Fibroblast of mammary gland (primary cell): ENCODE results near the gene PDHA1.
A peak's percentile ranks its signal among the peaks of the same experiment; 100 is the strongest.

Experiments
- DNase-seq: peaks from one replicate; pipeline ENCODE4 v3.0.0-alpha.2; 2010; ENCODE audit warnings: low read depth
- H3K4me3 ChIP-seq: 2 replicates; pipeline ENCODE4 v1.5.1; 2011; ENCODE audit warnings: low read depth, mild to moderate bottlenecking, low read length, moderate library complexity; ENCODE audit not compliant: control insufficient read depth
- TF ChIP-seq, protein P1 (sequence below): conservative IDR thresholded peaks from 2 replicates; pipeline ENCODE4 v1.5.1; 2011; ENCODE audit warnings: low read depth, low read length, inconsistent platforms; ENCODE audit not compliant: control insufficient read depth, insufficient read depth

Gene PDHA1

DNA sequence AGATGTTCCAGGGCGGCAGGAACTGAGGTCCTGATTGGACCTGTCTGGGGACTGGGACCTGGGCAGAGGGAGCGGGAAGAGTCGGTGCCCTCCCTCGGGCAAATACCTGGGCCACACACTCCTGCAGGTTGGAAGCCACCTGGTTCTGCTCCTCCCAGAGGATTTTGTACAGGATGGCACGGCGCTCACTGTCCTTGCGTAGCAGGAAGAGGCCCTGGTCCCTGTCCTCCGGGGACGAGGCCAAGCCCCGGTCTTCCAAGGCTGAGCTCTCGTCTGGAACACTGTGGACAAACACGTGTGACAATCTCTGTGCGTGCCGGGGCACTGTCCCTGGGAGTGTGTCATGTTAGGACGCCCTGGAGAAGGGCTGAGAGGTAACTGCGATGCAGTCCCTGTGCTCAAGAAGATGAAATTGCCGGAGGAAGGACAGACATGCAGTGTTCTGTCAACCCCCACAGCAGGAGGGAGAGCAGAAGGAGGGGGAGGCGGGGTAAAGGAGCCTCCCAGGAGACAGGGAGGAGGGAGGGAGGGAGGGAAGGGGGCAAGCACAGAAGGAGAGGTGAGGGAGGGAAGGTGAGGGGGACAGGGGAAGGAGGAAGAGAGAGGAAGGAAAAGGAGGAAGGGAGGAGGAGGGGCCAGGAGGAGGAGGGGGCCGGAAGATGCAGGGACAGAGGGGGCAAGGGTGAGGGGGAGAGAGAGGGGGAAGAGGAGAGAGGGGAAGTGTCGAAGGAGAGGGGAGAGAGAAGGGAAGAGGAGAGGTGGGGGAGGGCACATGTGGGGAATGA, 29.0 kb downstream of the PDHA1 start:
- TF ChIP-seq, protein P1, sequence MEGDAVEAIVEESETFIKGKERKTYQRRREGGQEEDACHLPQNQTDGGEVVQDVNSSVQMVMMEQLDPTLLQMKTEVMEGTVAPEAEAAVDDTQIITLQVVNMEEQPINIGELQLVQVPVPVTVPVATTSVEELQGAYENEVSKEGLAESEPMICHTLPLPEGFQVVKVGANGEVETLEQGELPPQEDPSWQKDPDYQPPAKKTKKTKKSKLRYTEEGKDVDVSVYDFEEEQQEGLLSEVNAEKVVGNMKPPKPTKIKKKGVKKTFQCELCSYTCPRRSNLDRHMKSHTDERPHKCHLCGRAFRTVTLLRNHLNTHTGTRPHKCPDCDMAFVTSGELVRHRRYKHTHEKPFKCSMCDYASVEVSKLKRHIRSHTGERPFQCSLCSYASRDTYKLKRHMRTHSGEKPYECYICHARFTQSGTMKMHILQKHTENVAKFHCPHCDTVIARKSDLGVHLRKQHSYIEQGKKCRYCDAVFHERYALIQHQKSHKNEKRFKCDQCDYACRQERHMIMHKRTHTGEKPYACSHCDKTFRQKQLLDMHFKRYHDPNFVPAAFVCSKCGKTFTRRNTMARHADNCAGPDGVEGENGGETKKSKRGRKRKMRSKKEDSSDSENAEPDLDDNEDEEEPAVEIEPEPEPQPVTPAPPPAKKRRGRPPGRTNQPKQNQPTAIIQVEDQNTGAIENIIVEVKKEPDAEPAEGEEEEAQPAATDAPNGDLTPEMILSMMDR, result no peak
- no peak for DNase-seq
- peak overlapping the region; percentile 37 for H3K4me3 ChIP-seq

DNA sequence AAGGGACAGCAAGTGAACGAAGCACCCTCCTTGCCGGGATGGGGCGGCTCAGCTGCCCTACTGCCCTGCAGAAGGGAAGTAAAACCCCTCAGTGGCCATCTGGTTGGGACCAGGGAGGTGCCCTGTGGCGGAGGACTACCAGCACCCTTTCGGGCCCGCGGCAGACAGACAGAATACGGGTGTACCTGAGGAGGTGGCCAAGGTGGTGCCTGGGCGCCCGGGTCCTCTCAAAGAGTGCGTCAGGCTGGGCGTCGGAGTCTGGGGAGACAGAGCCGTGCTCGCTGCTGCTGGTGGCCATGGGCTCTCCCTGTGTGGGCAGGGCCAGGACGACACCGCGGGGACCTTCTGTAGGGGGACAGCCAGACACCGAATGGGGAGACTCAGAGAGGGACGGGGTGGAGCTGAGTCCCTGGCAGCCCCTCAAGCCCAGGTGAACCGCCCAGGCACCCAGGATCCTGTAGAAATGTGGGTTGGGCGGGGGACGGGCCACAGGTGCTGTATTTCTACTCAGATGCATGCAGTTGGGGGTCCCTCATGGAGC, 29.7 kb downstream of the PDHA1 start:
- TF ChIP-seq, protein P1, result no peak
- no peak overlapping the region for H3K4me3 ChIP-seq
- no peak for DNase-seq

DNA sequence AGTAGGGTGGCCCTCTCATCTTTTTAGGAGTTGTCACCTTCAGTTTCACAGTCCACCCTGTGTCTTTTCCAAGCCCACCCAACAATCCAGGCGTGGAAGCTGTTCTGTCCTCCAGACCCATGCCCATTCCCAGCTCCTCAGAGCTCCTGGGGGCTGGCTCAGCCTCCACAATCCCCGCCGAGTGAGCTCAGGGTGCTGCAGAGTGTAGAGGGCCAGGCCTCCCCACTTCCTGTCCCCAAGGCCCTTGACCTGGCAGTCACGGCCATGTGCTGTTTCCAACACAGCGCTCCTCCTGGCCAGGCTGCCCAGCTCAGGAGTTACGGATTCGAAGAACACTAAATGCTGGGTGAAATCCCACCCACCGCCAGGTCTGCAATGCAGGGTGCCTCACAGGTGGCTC, 31.8 kb downstream of the PDHA1 start:
- no peak for DNase-seq

DNA sequence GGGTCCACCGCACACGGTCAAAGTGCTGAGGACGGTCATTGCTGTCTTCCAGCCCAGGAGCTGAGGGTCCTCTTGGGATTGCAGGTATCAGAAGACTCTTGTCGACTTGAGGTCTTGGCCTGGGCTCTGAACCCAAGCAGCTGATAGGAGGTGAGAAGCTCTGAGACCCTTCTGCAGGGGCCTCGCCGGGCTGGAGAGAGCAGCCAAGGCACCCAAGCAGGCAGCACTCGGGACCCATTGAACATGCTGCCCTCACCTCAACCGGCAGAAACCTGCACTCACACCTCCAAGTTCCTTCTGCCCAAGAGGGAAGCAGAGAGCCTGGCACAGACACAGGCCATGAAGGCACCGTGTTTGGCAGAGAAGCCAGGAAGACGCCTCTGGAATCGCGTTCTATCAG, 34.1 kb downstream of the PDHA1 start:
- H3K4me3 ChIP-seq, result no peak overlapping the region
- DNase-seq, result no peak
- TF ChIP-seq, protein P1, result no peak

More for the DNA sequence above, 31.8 kb downstream of the PDHA1 start:
- TF ChIP-seq, protein P1, result no peak
- no peak overlapping the region for H3K4me3 ChIP-seq

DNA sequence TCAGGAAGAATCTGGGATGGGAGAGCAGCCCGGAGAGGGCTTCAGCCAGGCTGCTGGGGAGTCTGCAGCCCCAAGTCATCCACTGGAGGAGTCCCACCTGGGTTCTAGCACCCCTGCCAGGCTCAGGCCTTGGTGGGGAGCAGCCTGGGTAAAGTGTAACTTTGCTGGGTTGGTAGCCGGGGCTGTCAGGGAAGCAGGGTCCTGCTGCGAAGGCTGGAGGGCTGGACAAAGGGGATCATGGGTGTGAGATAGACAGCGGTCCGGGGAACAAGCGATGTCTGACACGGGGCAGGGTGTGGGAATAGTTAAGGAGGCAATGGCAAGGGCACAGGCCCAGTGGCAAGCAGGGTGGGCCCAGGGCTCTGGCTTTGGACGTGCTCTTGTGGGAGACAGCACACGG, 37.6 kb downstream of the PDHA1 start:
- DNase-seq, result no peak
- H3K4me3 ChIP-seq, result no peak overlapping the region
- TF ChIP-seq, protein P1, result no peak

DNA sequence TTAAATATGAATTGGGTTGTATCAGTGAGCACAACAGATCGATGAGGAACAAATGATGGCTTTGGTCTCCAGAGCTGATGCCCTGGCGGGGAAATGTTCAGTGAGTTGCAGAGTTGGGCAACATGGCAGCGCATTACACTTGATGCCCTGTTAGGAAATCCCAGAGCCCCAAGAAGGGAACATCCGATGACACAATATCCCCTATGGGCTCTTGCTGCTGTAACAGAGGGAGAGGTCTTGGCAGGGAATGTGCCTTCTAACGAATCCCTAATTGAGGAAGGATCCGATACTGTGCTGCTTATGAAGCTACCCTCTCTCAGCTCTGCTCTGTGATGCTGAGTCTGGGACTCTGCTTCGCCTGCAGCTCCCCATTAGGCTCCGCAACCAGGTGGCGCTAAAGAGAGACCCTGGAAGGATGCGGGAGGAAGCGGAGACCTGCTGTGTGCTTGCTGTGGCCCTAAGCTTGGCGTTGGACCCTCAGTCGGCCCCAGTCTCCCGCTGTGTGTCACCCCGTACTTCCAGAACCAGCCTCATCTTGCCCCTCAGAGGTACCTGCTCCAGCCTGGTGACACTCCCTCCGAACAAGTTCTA, 38.9 kb downstream of the PDHA1 start:
- TF ChIP-seq, protein P1, result peak; percentile 65
- peak; percentile 33 for DNase-seq
- H3K4me3 ChIP-seq, result no peak overlapping the region
